ENCODE results near the gene PC.

PC gene

DNA sequence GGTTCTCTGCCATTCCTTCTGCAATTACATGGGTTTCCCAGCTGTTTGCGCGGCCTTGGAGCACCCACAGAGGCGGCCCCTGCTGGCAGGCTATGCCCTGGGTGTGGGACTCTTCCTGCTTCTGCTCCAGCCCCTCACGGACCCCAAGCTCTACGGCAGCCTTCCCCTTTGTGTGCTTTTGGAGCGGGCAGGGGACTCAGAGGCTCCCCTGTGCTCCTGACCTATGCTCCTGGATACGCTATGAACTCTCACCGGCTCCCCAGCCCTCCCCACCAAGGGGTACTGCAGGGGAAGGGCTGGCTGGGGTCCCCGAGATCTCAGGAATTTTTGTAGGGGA lies 112.3 kb downstream of the PC start:
- H3K27me3 ChIP-seq (ENCODE audit: control insufficient read depth in 1 of 2, insufficient read depth in 1 of 2, low read length in 2 of 2) = no peaks in the 10 kb centered on the region
- H3K4ac ChIP-seq (ENCODE audit: low read depth in 1 of 2, low read length in 2 of 2) = no peak overlapping the region
- no peak overlapping the region for H2AFZ ChIP-seq (ENCODE audit: low read depth, low read length)
- peaks cover 29% of the 10 kb centered on the region for H3K79me1 ChIP-seq (replicated peaks; ENCODE audit: low read length, poor library complexity, severe bottlenecking)
- H2AK5ac ChIP-seq (ENCODE audit: low read length, severe bottlenecking) = no peak overlapping the region
- 97% methylated on average over 9 of the region's 9 CpGs for WGBS
- no peak overlapping the region for H3K14ac ChIP-seq (ENCODE audit: low read length in 2 of 2)
- no peak overlapping the region for H3K27ac ChIP-seq (ENCODE audit: low read length, poor library complexity, severe bottlenecking)
- no peak overlapping the region for H2BK12ac ChIP-seq (ENCODE audit: low read length in 2 of 2)
- H3K23ac ChIP-seq (ENCODE audit: low read length in 2 of 2) = no peak overlapping the region
- H2BK15ac ChIP-seq (ENCODE audit: low read depth, poor library complexity, severe bottlenecking) = no peak overlapping the region
- no peak overlapping the region for H3K9ac ChIP-seq (ENCODE audit: low read length)
- H3K36me3 ChIP-seq (ENCODE audit: control insufficient read depth in 1 of 2, insufficient read depth in 2 of 2, low read depth in 1 of 2, low read length in 2 of 2) = peaks cover 43 to 61% of the 10 kb centered on the region in 2 experiments
- no peak overlapping the region for H2BK120ac ChIP-seq (ENCODE audit: low read depth, low read length)
- H3K4me3 ChIP-seq (ENCODE audit: insufficient read depth in 1 of 2, low read depth in 1 of 2, low read length in 2 of 2) = no peak overlapping the region
- DNase-seq = no peak
- H4K8ac ChIP-seq (ENCODE audit: low read length) = no peak overlapping the region
- H3K4me1 ChIP-seq (ENCODE audit: control insufficient read depth, insufficient read depth, low read depth, low read length) = peaks cover 20% of the 10 kb centered on the region
- H2BK5ac ChIP-seq (ENCODE audit: low read depth, low read length, poor library complexity, severe bottlenecking) = no peak overlapping the region
- H4K91ac ChIP-seq (ENCODE audit: low read length) = no peak overlapping the region
- H3K4me2 ChIP-seq (ENCODE audit: low read length, poor library complexity, severe bottlenecking) = no peak overlapping the region
- no peaks in the 10 kb centered on the region for H3K9me3 ChIP-seq (ENCODE audit: control insufficient read depth, low read length)
- no peak overlapping the region for H3K18ac ChIP-seq (ENCODE audit: low read depth in 1 of 2, low read length in 2 of 2)

DNA sequence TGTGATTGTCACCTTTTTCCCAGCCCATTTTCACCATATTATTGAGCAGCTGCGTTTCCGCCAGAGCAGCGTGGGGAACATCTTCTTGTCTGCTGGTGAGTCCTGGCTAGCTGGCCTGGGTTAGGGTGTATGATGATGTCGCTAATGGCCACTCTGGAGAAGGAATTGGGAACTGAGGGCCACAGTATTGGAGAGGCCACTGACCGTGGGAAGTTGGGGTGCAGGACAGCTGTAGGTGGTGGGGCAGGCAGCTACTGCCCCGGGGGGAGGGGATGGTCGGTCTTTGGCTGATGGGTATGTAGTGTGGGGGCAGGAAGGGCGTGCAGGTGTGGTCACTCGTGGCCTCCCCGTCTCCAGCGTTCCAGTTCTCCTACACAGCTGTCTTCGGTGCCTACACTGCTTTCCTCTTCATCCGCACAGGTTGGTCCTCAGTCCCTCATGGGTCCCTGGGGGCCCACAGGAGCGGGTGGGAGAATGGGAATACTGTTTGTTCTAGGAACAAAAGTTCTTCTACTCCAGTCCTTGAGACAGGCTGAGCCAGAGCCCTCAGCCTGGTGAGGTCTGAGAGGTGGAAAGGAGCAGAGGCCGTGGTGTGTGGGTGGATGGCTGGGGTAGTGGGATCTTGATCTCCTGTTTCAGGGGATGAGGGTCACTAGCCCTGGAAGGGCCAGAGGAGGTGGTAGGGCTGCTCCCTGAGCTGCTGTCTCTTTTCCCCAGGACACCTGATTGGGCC lies 112.9 kb downstream of the PC start:
- WGBS = 94% methylated on average over 15 of the region's 15 CpGs
- Histone ChIP-seq H3K4me3 (ENCODE audit: insufficient read depth in 1 of 2, low read depth in 1 of 2, low read length in 2 of 2) (peak overlapping the region in 1 of 2 experiments; percentile 100), H2BK120ac (ENCODE audit: low read depth, low read length) (no peak overlapping the region), H3K79me1 (replicated peaks; ENCODE audit: low read length, poor library complexity, severe bottlenecking) (peaks cover 34% of the 10 kb centered on the region), H4K91ac (ENCODE audit: low read length) (no peak overlapping the region), H2AK5ac (ENCODE audit: low read length, severe bottlenecking) (no peak overlapping the region), H2BK5ac (ENCODE audit: low read depth, low read length, poor library complexity, severe bottlenecking) (no peak overlapping the region), H3K27ac (ENCODE audit: low read length, poor library complexity, severe bottlenecking) (no peak overlapping the region), H2AFZ (ENCODE audit: low read depth, low read length) (no peak overlapping the region), H3K9ac (ENCODE audit: low read length) (no peak overlapping the region), H3K4me2 (ENCODE audit: low read length, poor library complexity, severe bottlenecking) (no peak overlapping the region), H3K4ac (ENCODE audit: low read depth in 1 of 2, low read length in 2 of 2) (no peak overlapping the region), H3K36me3 (ENCODE audit: control insufficient read depth in 1 of 2, insufficient read depth in 2 of 2, low read depth in 1 of 2, low read length in 2 of 2) (peaks cover 43 to 57% of the 10 kb centered on the region in 2 experiments), H2BK12ac (ENCODE audit: low read length in 2 of 2) (no peak overlapping the region), H3K9me3 (ENCODE audit: control insufficient read depth, low read length) (no peaks in the 10 kb centered on the region), H2BK15ac (ENCODE audit: low read depth, poor library complexity, severe bottlenecking) (no peak overlapping the region), H4K8ac (ENCODE audit: low read length) (no peak overlapping the region), H3K27me3 (ENCODE audit: control insufficient read depth in 1 of 2, insufficient read depth in 1 of 2, low read length in 2 of 2) (no peaks in the 10 kb centered on the region), H3K14ac (ENCODE audit: low read length in 2 of 2) (no peak overlapping the region), H3K4me1 (ENCODE audit: control insufficient read depth, insufficient read depth, low read depth, low read length) (peaks cover 21% of the 10 kb centered on the region), H3K23ac (ENCODE audit: low read length in 2 of 2) (peak overlapping the region in 1 of 2 experiments; percentile 32), H3K18ac (ENCODE audit: low read depth in 1 of 2, low read length in 2 of 2) (no peak overlapping the region)
- DNase-seq = no peak

- peaks cover 21% of the 10 kb centered on the region for H3K4me1 ChIP-seq (ENCODE audit: control insufficient read depth, insufficient read depth, low read depth, low read length)
- WGBS = 95% methylated on average over 12 of the region's 12 CpGs
- DNase-seq = no peak
- no peaks in the 10 kb centered on the region for H3K9me3 ChIP-seq (ENCODE audit: control insufficient read depth, low read length)
- no peak overlapping the region for H3K27ac ChIP-seq (ENCODE audit: low read length, poor library complexity, severe bottlenecking)
- no peak overlapping the region for H2BK120ac ChIP-seq (ENCODE audit: low read depth, low read length)
- peak overlapping the region in 1 of 2 experiments; percentile 100 for H3K4me3 ChIP-seq (ENCODE audit: insufficient read depth in 1 of 2, low read depth in 1 of 2, low read length in 2 of 2)
- no peak overlapping the region for H2AFZ ChIP-seq (ENCODE audit: low read depth, low read length)
- no peak overlapping the region for H3K4ac ChIP-seq (ENCODE audit: low read depth in 1 of 2, low read length in 2 of 2)
- H3K4me2 ChIP-seq (ENCODE audit: low read length, poor library complexity, severe bottlenecking) = peak overlapping the region; percentile 78
- peak overlapping the region; percentile 10 for H4K8ac ChIP-seq (ENCODE audit: low read length)
- peak overlapping the region; percentile 100 for H3K9ac ChIP-seq (ENCODE audit: low read length)
- H2BK12ac ChIP-seq (ENCODE audit: low read length in 2 of 2) = no peak overlapping the region
- H3K18ac ChIP-seq (ENCODE audit: low read depth in 1 of 2, low read length in 2 of 2) = no peak overlapping the region
- H2AK5ac ChIP-seq (ENCODE audit: low read length, severe bottlenecking) = no peak overlapping the region
- no peak overlapping the region for H2BK5ac ChIP-seq (ENCODE audit: low read depth, low read length, poor library complexity, severe bottlenecking)
- no peak overlapping the region for H4K91ac ChIP-seq (ENCODE audit: low read length)
- H3K14ac ChIP-seq (ENCODE audit: low read length in 2 of 2) = no peak overlapping the region
- no peaks in the 10 kb centered on the region for H3K27me3 ChIP-seq (ENCODE audit: control insufficient read depth in 1 of 2, insufficient read depth in 1 of 2, low read length in 2 of 2)
- no peak overlapping the region for H2BK15ac ChIP-seq (ENCODE audit: low read depth, poor library complexity, severe bottlenecking)
- peaks cover 37% of the 10 kb centered on the region for H3K79me1 ChIP-seq (replicated peaks; ENCODE audit: low read length, poor library complexity, severe bottlenecking)
- H3K23ac ChIP-seq (ENCODE audit: low read length in 2 of 2) = no peak overlapping the region
- H3K36me3 ChIP-seq (ENCODE audit: control insufficient read depth in 1 of 2, insufficient read depth in 2 of 2, low read depth in 1 of 2, low read length in 2 of 2) = peaks cover 43 to 57% of the 10 kb centered on the region in 2 experiments
Measured at GRCh38 chr11:66844496-66845142, 113.6 kb downstream of the PC start.

- Histone ChIP-seq H3K4me2 (ENCODE audit: low read length, poor library complexity, severe bottlenecking) (peak overlapping the region; percentile 78), H3K36me3 (ENCODE audit: control insufficient read depth in 1 of 2, insufficient read depth in 2 of 2, low read depth in 1 of 2, low read length in 2 of 2) (peaks cover 43 to 55% of the 10 kb centered on the region in 2 experiments), H2BK5ac (ENCODE audit: low read depth, low read length, poor library complexity, severe bottlenecking) (no peak overlapping the region), H3K14ac (ENCODE audit: low read length in 2 of 2) (peak overlapping the region in 1 of 2 experiments; percentile 76), H4K8ac (ENCODE audit: low read length) (peak overlapping the region; percentile 90), H3K9ac (ENCODE audit: low read length) (peak overlapping the region; percentile 100), H3K4me1 (ENCODE audit: control insufficient read depth, insufficient read depth, low read depth, low read length) (peaks cover 21% of the 10 kb centered on the region), H2AK5ac (ENCODE audit: low read length, severe bottlenecking) (no peak overlapping the region), H3K27ac (ENCODE audit: low read length, poor library complexity, severe bottlenecking) (no peak overlapping the region), H4K91ac (ENCODE audit: low read length) (peak overlapping the region; percentile 97), H3K4me3 (ENCODE audit: insufficient read depth in 1 of 2, low read depth in 1 of 2, low read length in 2 of 2) (peak overlapping the region; percentile 90 to 100), H3K18ac (ENCODE audit: low read depth in 1 of 2, low read length in 2 of 2) (peak overlapping the region; percentile 91 to 98), H2BK12ac (ENCODE audit: low read length in 2 of 2) (no peak overlapping the region), H2BK120ac (ENCODE audit: low read depth, low read length) (peak overlapping the region; percentile 65), H3K79me1 (replicated peaks; ENCODE audit: low read length, poor library complexity, severe bottlenecking) (peaks cover 39% of the 10 kb centered on the region), H3K23ac (ENCODE audit: low read length in 2 of 2) (peak overlapping the region in 1 of 2 experiments; percentile 29), H2BK15ac (ENCODE audit: low read depth, poor library complexity, severe bottlenecking) (no peak overlapping the region), H3K9me3 (ENCODE audit: control insufficient read depth, low read length) (no peaks in the 10 kb centered on the region), H3K27me3 (ENCODE audit: control insufficient read depth in 1 of 2, insufficient read depth in 1 of 2, low read length in 2 of 2) (no peaks in the 10 kb centered on the region), H2AFZ (ENCODE audit: low read depth, low read length) (peak overlapping the region; percentile 87), H3K4ac (ENCODE audit: low read depth in 1 of 2, low read length in 2 of 2) (peak overlapping the region; percentile 72 to 82)
- DNase-seq = no peak
- WGBS = 26% methylated on average over 16 of the region's 16 CpGs
Measured at GRCh38 chr11:66843776-66844495, 114.2 kb downstream of the PC start.
